GM23248 (cell line): ENCODE data around the gene CCND2.

Experiments used
- EZH2 ChIP-seq: fragments of 200-600 bp; sonication (generic); IDR thresholded peaks from 2 replicates; pipeline ENCODE4 v1.6.1; 2018; ENCODE audit warnings: antibody characterized with exemption, mild to moderate bottlenecking; ENCODE audit not compliant: insufficient read depth, poor library complexity, severe bottlenecking
- EZH2phosphoT487 ChIP-seq: fragments of 200-600 bp; sonication (generic); IDR thresholded peaks from 2 replicates; pipeline ENCODE4 v1.6.1; 2018; ENCODE audit warnings: antibody characterized with exemption, moderate library complexity, mild to moderate bottlenecking, low read depth; ENCODE audit not compliant: insufficient read depth

DNA sequence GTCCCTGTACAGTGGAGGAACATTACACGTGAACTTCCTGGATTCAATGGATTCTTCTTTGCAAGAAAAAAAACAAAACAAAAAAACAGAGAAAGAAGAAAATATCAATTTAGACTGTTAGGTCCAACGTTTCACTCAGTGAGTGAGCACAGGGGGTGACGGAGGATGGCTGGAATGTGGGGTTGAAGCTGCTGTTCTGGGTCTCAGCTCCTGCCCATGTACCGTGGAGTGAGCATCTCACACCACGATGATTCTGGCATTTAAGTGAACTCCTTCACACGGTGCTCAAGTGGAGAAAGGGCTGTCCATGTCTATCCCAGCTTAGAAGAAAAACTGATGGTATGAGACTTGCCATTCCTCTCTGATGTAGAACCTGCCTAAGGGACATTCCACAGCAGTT lies 23.2 kb downstream of the CCND2 start:
- TF ChIP-seq EZH2phosphoT487 (no peak), EZH2 (no peak)
